Measurements from ENCODE around the gene RNASE4.

DNA sequence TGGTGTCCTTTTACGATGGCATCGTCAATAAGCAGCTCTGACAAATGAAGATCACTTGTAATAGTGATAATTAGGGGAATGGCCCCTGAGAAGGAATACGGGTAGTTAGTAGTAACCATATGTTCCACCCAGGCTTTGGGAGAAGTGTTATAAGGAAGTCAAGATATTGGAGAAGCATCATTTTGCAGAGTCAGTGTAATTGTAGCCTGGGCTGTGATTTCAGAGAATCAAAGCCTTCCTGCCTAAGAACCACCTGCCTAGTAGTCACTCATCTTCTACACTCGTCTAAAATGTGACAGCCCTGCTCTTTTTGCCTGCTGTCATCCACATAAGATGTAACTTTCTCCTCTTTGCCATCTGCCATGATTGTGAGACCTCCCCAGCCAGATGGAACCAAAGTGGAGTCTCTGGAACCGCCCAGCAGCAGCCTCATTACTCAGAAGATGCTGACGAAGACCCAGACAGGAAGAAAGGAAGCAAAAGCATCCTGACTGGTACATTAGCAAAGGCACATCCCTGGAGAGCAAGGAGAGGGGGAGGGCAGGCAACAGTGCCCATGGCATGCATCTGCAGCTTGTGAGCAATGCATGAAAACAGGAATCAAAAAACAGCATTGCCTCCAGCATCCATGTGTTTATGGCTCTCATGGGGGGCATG lies 48.7 kb downstream of the RNASE4 start:
- TF ChIP-seq, protein P1, sequence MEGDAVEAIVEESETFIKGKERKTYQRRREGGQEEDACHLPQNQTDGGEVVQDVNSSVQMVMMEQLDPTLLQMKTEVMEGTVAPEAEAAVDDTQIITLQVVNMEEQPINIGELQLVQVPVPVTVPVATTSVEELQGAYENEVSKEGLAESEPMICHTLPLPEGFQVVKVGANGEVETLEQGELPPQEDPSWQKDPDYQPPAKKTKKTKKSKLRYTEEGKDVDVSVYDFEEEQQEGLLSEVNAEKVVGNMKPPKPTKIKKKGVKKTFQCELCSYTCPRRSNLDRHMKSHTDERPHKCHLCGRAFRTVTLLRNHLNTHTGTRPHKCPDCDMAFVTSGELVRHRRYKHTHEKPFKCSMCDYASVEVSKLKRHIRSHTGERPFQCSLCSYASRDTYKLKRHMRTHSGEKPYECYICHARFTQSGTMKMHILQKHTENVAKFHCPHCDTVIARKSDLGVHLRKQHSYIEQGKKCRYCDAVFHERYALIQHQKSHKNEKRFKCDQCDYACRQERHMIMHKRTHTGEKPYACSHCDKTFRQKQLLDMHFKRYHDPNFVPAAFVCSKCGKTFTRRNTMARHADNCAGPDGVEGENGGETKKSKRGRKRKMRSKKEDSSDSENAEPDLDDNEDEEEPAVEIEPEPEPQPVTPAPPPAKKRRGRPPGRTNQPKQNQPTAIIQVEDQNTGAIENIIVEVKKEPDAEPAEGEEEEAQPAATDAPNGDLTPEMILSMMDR (IDR thresholded peaks at IDR 0.05) = no peak
- TF ChIP-seq POLR2A (IDR thresholded peaks at IDR 0.05; ENCODE audit: low read depth) = no peak

All from esophagus muscularis mucosa (tissue), 3 donors.